Left forelimb (tissue), 1 donor: Measurements from ENCODE around the gene ATOH1.

ENCODE experiments used
- DNase-seq: peaks from one replicate; pipeline ENCODE4 v3.0.0-alpha.2; 2018; ENCODE audit warnings: low spot score

The ATOH1 gene, protein sequence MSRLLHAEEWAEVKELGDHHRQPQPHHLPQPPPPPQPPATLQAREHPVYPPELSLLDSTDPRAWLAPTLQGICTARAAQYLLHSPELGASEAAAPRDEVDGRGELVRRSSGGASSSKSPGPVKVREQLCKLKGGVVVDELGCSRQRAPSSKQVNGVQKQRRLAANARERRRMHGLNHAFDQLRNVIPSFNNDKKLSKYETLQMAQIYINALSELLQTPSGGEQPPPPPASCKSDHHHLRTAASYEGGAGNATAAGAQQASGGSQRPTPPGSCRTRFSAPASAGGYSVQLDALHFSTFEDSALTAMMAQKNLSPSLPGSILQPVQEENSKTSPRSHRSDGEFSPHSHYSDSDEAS

DNA sequence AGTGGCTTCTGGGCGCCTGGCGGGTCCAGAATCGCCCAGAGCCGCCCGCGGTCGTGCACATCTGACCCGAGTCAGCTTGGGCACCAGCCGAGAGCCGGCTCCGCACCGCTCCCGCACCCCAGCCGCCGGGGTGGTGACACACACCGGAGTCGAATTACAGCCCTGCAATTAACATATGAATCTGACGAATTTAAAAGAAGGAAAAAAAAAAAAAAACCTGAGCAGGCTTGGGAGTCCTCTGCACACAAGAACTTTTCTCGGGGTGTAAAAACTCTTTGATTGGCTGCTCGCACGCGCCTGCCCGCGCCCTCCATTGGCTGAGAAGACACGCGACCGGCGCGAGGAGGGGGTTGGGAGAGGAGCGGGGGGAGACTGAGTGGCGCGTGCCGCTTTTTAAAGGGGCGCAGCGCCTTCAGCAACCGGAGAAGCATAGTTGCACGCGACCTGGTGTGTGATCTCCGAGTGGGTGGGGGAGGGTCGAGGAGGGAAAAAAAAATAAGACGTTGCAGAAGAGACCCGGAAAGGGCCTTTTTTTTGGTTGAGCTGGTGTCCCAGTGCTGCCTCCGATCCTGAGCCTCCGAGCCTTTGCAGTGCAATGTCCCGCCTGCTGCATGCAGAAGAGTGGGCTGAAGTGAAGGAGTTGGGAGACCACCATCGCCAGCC, at the start of gene ATOH1:
TSS of gene ATOH1 (plus strand) at position 422 of the 663 bp plus-strand sequence. CDS start at position 596, 174 bp downstream.
- no peak for DNase-seq

DNA sequence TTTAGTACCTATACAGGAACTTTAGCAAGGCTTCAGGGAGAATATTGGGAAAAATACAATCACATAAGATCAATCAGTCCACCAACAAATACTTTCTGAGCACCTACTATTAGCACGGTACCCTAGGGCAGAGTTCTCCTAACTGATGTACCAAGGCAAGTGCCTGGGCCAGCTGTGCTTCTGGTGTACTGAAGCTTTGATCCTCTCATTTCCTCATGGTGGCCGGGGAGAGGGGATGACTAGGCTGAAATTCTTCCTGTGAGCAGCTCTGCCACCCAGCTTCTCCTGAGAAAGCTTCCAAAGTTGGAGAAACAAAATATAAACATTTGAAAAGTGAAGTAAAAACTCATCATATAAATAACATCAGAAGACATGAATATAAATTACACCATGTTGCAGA, 49.3 kb upstream of the ATOH1 start:
- no peak for DNase-seq

DNA sequence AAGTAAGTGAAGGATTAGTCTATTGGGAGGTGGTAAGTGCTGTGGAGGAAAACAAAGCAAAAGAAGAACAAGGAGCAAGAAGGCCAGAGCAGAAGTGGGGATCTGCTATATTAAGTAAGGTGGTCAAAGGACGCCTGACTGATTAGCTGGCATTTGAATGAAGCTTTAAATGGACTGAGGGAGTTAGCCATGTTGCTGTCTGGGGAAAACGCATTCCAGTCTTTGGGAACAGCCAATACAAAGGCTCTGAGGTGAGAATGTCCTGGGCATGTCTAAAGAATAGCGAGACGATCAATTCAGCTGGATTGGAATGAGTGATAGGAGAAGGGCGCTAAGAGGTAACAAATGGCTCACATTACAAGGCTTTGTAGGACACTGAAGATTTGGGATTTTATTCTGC, 48.5 kb upstream of the ATOH1 start:
- no peak for DNase-seq

DNA sequence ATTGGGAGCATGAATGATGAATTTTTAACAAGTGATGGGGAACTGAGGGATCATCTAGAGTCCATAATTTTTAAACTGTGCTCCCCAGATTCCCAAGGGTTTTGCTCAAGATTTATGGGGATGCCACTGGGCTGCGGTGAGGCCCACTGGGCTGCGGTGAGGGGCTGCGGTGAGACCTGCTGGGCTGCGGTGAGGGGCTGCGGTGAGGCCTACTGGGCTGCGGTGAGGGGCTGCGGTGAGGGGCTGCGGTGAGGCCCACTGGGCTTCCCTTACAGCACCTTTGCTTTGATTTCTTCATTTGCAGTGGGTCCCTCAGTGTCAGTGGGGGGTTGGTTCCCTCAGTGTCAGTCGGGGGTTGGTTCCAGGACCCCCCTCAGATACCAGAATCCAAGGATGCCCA, 47.4 kb upstream of the ATOH1 start:
- DNase-seq: no peak

DNA sequence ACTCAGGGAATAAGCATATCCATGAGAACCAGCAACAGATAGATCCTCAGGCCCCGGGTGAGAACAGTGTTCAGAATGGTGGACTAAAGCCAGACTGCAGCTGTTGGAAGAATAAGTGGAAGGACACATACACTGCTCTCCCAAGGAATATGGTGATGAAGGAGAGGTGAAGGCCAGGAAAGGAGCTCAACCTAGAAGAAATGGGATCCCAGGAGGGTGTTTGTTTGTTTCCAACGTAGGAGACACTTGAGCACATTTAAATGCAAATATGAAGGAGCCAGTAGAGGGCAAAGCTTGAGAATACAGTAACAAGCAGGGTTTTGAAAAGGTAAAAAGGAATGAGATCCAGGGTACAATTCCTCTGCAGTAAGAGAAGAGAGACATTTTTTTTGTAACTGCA, 42.4 kb upstream of the ATOH1 start:
- DNase-seq: no peak

DNA sequence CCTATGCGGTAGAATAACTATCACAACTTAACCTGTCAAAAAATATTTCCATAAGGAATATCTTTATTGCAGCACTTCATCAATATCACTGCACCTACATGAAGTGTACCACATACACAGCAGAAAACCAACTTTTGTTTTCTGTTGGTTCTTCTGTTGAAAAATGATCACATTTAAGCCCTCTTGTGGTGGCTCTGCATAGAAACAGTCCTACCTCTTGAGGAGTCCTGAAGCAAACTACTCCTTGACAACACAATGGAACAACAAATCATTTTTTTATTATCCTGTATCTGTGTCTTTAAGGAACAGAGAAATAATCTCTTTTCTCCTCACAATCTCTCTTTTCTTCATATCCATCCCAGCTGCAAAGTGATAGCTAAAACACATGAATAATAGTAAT, 39.8 kb upstream of the ATOH1 start:
- no peak for DNase-seq

DNA sequence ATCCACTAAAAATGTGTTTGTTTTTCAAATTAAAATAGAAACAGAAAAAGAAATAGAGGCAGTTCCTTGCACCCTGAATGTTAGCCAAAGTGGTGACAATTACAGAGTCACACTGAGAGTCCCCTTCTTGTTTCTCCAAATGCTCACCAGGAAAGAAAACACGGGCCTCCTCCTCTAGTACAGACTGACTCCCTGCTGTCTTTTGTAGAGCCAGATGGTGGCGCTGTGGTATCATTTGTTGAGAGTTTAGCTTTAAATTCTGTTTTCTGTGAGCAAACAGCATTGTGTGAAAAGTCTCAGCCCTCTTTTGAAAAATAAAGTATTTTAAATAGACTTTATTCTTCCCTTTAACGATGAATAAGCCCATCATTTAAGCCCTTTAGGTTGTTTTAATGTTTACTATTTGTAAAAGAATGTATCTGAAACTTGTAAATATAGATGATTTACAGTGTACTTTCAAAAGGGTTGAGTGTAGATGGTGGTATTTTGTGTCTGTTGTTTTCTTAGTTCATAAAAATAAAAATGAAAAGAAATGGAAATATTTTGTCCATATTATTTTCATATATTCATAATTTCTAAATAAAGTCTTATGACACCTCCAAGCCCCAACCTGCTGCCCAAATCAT, 36.9 kb upstream of the ATOH1 start:
- no peak for DNase-seq

DNA sequence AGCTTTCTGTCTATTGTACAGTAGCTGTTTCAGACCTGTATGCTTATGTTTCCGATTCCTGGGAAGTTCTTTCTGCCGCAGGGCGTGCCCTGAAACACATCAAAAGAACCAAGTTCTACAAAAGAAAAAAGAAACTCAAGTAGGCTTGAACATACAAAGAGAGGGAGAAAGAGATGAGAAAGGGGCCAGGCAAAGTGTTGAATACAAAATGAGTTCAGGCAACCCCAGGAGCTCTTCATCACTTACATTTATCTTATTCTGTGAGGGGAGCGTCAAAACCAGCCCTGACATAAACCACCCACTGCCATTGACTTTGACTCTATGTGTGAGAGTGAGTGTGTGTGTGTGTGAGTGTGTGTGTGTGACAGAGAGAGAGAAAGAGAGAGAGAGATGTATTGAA, 26.5 kb upstream of the ATOH1 start:
- no peak for DNase-seq

DNA sequence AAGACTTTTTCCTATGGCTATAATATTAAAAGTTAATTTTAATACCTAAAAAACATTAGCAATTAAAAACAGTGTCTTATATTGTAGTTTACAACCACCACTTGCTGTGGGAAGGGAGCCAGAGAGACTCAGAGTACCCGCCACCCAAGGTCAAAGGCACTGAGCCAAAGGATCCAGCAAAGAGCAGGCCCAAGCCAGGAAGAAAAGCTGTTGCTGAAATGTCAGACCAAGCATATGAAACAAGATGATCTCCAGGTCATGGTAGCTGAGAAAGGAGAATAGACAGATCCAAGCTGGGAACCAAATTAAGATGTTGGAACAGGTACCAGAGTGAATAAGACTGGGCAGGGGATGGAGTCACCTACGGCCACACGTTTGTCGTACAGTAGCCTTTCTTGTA, 18.8 kb upstream of the ATOH1 start:
- DNase-seq: no peak

DNA sequence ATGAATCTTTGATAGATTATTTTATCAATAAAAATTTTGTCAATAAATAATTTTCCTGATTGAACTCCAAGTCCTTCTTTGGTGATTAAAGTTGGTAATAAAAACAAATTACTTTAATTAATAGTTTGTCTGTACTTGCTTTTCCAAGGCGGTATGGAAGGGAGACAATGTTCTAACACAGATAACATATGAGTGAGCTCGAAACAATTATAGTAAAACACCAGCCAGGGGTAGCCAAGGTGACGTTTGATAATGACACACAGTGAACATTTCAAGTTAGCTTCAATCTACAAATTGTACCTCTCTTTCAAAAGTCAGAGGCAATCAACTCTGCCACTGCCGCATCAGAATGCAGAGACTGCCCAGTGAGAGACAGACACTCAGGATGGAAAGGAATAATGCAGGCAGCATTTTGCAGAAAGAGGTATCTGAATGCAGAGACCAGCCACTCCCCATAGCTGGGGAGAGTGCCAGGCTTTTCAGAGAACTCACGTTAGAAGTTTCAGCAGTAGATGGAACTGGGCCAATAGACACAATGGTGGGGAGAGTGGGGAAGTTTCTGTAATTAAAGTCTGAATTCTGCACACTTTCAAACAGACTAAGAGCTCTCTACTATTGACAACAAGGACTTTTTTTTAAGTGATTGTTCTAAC, 18.1 kb upstream of the ATOH1 start:
- DNase-seq: no peak

DNA sequence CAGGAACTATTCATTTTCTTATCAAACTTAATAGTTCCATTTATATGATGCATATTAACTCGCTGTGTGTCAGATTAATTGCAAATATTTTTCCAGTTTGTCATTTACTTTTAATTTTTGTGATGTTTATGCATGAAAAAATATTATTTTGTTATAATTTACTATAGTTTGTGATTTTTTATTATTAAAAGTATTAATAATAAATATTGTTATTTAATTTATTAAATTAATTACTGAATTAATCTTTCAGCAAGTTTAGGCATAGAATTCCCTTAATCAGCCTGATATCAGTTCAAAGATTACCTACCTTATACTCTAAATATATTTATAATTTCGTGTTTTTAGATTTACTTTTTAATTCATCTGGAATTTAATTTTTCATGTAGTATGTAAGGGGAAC, 15.5 kb upstream of the ATOH1 start:
- no peak for DNase-seq

DNA sequence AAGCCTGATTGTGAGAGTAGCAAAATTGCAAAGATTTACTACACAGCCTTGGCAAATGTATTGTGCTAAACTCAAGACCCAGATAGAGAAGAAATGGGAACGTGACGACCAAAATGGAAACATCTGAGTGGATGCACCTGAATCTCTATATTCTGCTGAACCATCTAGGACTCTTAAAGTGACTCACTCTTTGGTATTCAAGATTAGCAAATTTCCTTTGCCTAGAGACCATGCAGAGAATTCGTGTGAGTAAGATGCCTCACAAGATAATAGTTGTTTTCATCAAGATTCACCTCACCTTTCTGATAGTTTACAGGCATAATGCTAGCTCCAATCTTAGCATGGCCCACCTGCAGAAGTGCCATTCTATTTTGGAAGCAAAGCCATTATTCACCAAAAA, 14.4 kb upstream of the ATOH1 start:
- DNase-seq: no peak

DNA sequence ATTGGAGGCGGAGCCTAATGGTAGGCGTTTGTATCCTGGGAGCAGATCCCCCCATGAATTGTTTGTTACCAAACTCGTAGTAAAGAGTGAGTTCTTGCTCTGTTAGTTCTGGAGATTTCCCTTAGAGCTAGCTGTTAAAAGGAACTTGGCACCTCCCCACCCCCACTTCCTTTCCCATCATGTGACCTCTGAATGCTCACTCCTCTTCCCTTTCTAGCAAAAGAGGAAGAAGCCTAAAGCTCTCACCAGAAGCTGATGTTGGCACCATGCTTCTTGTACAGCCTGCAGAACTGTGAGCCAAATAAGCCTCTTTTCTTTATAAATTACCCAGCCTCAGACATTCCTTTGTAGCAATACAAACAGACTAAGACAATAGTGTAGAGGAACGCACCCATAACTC, 13.8 kb upstream of the ATOH1 start:
- DNase-seq: no peak

DNA sequence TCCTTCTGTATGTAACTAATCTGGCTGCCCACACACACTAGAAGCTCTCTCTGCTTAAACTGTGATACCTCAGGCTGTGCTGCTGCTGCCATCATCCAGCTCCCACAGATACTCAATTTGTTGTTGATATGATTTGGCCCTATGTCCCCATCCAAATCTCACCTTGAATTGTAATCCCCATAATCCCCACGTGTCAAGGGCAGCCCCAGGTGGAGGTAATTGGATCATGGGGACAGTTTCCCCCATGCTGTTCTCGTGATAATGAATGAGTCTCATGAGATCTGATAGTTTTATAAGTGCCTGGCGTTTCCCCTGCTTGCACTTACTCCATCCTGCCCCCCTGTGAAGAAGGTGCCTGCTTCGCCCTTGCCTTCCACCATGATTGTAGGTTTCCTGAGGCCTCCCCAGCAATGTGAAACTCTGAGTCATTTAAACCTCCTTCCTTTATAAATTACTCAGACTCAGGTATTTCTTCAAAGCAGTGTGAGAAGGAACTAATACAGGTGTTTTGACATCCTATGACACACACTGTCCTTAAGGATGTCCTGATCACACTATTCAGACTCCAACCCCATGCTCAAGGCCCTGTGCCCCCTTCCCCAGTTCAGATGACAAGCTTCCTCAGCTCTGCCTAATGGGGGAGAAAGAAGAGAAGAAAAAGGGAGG, 2.9 kb upstream of the ATOH1 start:
- no peak for DNase-seq

DNA sequence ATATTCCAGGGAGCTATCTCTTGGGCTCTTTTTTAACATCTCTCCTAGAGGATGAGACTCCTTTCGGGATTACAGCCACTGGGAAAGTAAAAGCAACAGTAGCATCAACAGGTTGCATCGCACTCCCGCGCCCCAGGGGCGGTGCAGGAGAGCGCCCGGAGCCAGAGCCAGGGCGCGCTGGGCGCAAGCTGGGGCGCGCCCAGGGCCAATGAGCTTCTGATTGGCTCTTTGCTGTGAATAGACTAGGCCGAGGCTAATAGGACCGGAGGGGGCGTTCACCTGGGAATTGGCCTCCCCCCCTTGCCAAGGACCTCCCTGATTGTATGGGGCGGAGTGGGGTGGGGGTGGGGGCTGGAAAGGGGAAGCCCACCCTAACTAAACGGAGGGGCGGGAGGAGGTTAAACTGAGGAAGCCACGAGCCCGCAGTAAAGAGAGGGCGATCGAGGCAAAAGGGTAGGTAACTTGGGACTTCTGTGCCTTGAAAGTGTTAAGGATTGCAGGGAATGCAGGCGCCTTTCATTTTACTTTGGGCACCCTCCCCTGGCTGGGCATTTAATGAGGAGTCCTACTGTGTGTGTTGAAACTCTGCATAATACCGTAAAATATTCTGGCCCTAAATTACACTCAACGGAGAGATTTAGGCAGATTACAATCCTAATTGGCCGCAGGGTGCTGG, 1.1 kb upstream of the ATOH1 start:
- no peak for DNase-seq

DNA sequence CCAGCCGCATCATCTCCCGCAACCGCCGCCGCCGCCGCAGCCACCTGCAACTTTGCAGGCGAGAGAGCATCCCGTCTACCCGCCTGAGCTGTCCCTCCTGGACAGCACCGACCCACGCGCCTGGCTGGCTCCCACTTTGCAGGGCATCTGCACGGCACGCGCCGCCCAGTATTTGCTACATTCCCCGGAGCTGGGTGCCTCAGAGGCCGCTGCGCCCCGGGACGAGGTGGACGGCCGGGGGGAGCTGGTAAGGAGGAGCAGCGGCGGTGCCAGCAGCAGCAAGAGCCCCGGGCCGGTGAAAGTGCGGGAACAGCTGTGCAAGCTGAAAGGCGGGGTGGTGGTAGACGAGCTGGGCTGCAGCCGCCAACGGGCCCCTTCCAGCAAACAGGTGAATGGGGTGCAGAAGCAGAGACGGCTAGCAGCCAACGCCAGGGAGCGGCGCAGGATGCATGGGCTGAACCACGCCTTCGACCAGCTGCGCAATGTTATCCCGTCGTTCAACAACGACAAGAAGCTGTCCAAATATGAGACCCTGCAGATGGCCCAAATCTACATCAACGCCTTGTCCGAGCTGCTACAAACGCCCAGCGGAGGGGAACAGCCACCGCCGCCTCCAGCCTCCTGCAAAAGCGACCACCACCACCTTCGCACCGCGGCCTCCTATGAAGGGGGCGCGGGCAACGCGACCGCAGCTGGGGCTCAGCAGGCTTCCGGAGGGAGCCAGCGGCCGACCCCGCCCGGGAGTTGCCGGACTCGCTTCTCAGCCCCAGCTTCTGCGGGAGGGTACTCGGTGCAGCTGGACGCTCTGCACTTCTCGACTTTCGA, 654 bp downstream of the ATOH1 start:
- no peak for DNase-seq

DNA sequence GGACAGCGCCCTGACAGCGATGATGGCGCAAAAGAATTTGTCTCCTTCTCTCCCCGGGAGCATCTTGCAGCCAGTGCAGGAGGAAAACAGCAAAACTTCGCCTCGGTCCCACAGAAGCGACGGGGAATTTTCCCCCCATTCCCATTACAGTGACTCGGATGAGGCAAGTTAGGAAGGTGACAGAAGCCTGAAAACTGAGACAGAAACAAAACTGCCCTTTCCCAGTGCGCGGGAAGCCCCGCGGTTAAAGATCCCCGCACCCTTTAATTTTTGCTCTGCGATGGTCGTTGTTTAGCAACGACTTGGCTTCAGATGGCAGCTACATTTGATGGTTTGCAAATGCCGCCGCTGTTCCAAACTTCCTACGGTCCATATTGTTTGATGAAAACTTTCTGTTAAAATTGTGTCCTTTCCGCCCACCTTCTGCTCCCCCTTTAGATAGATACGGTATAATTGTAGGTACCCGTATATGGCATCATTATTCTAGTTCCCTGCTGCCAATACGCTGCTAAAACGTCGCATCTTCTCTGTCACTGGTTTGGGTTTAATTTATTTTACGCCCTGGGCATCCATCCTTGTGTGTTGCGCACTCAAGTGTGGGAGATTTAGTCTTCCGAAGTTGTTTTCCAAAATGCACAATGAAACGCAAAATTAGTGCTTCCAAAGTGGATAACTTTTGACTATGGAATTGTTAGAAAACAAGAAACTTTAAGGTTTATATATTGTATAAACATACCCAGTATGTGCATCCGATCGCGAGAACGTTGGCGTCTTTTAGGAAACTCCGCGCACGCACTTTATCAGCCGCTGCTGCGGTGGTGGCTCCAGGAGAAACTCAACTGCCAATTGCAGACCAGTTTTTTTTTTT, 1.5 kb downstream of the ATOH1 start:
- DNase-seq: no peak

DNA sequence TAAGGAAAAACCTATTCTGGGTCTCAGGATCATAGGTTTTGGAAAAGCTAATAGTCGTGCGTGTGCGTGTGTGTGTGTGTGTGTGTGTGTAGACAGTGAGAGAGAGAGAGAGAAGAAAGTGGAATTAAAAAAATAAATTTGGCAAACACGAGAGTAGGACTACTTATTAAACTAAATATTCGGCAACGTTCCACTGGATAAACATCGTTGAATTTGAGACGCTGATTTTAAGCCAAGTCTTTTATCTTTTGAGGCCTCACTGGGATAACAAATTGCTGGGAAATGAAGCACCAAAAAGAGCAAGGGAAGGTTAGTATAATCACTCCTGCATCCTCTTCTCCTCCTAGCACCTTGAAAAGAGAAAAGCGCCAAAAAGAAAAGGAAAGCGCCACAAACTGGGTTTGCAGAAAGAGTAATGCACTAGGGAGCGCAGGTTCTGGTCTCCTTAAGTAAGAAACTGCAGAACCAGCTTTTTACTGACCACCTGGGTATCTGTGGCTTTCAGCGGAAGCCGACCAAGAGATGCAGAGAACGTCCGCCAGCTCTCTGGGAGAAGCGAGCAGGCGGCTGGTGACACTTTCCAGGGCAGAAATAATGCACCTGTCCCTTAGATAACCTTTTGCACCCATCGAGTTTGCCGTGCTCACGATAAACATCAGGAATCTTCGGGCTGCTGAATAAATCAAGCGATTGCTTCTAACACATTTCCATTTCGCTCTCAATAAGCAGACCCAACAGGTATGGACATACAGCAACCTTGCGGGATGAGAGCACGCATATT, 3.4 kb downstream of the ATOH1 start:
- no peak for DNase-seq
